WTC11 (cell line): Measurements from ENCODE around the gene SH3TC2.

Experiments
- CREB1 ChIP-seq: sonication (generic); formaldehyde crosslinking; IDR thresholded peaks from 2 replicates; pipeline ENCODE4 v1.8.0; 2023; ENCODE audit warnings: mild to moderate bottlenecking, missing genetic modification reagents
- FOXK1 ChIP-seq: sonication (generic); formaldehyde crosslinking; IDR thresholded peaks from 2 replicates; pipeline ENCODE4 v1.8.0; 2022; ENCODE audit warnings: mild to moderate bottlenecking, moderate library complexity, missing genetic modification reagents
- MXD4 ChIP-seq: fragments of 250-450 bp; sonication (Bioruptor Pico); IDR thresholded peaks from 2 replicates; pipeline ENCODE4 v1.8.0; 2021; ENCODE audit warnings: mild to moderate bottlenecking, moderate library complexity, borderline replicate concordance
- PRRX2 ChIP-seq: fragments of 250-450 bp; sonication (Bioruptor Pico); IDR thresholded peaks from 2 replicates; pipeline ENCODE4 v1.8.0; 2021; ENCODE audit warnings: mild to moderate bottlenecking
- RELA ChIP-seq: sonication (generic); formaldehyde crosslinking; IDR thresholded peaks from 2 replicates; pipeline ENCODE4 v1.8.1; 2022; ENCODE audit warnings: missing genetic modification reagents, mild to moderate bottlenecking, borderline replicate concordance
- SP1 ChIP-seq: sonication (generic); formaldehyde crosslinking; conservative IDR thresholded peaks from 2 replicates; pipeline ENCODE4 v1.8.1; 2022; ENCODE audit warnings: missing genetic modification reagents
- ZNF232 ChIP-seq: sonication (generic); formaldehyde crosslinking; IDR thresholded peaks from 2 replicates; pipeline ENCODE4 v1.8.0; 2022; ENCODE audit warnings: mild to moderate bottlenecking, missing genetic modification reagents
- ZNF423 ChIP-seq: fragments of 250-450 bp; sonication (Bioruptor Pico); IDR thresholded peaks from 2 replicates; pipeline ENCODE4 v2.1.2; 2022; ENCODE audit warnings: mild to moderate bottlenecking, moderate library complexity
- TF ChIP-seq, protein P1 (sequence below): fragments of 200-600 bp; IDR thresholded peaks from 2 replicates; pipeline ENCODE4 v1.8.0; 2022; ENCODE audit warnings: antibody characterized with exemption
- TF ChIP-seq, protein P2 (sequence below): sonication (generic); formaldehyde crosslinking; IDR thresholded peaks from 2 replicates; pipeline ENCODE4 v1.8.1; 2023; ENCODE audit warnings: mild to moderate bottlenecking, missing genetic modification reagents, borderline replicate concordance
- TF ChIP-seq, protein P3 (sequence below): sonication (generic); formaldehyde crosslinking; IDR thresholded peaks from 2 replicates; pipeline ENCODE4 v1.8.1; 2023; ENCODE audit warnings: mild to moderate bottlenecking, missing genetic modification reagents, moderate library complexity
- TF ChIP-seq, protein P4 (sequence below): sonication (generic); formaldehyde crosslinking; IDR thresholded peaks from 2 replicates; pipeline ENCODE4 v1.8.0; 2022; ENCODE audit warnings: mild to moderate bottlenecking, missing genetic modification reagents

DNA sequence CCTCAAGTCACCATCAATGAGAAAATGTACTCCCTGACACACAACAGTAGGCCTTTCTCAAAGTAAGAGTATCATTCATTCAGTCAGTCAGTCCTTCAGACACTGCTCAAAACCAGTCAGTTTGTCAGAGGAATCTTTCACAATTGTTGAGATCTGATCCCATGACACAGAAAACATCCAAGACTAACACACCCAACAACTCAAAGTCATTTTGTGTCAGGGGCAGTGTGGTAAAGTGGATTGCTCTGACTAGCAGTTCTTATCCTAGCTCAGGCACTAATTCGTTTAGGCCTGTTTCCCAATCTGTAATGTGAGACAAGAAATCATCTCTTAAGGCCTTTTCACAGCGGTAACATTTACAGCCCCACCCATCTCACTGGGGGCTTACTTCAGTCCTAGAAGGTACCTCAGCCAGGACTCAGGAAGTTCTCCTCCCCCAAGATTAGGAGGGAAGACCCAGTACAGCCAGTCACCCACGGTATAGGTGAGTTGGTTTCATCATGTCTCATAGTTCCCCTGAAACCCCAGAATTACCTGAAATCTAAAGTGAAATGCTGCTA is 31.9 kb downstream of the SH3TC2 start:
- TF ChIP-seq, protein P1, sequence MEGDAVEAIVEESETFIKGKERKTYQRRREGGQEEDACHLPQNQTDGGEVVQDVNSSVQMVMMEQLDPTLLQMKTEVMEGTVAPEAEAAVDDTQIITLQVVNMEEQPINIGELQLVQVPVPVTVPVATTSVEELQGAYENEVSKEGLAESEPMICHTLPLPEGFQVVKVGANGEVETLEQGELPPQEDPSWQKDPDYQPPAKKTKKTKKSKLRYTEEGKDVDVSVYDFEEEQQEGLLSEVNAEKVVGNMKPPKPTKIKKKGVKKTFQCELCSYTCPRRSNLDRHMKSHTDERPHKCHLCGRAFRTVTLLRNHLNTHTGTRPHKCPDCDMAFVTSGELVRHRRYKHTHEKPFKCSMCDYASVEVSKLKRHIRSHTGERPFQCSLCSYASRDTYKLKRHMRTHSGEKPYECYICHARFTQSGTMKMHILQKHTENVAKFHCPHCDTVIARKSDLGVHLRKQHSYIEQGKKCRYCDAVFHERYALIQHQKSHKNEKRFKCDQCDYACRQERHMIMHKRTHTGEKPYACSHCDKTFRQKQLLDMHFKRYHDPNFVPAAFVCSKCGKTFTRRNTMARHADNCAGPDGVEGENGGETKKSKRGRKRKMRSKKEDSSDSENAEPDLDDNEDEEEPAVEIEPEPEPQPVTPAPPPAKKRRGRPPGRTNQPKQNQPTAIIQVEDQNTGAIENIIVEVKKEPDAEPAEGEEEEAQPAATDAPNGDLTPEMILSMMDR = no peak
- TF ChIP-seq CREB1 (CRISPR knock-in tag) = no peak
- TF ChIP-seq ZNF423 (CRISPR knock-in tag) = no peak
- no peak for TF ChIP-seq PRRX2
- no peak for TF ChIP-seq FOXK1 (CRISPR knock-in tag)
- no peak for TF ChIP-seq RELA (CRISPR knock-in tag)
- no peak for TF ChIP-seq MXD4 (CRISPR knock-in tag)
- TF ChIP-seq, protein P2, sequence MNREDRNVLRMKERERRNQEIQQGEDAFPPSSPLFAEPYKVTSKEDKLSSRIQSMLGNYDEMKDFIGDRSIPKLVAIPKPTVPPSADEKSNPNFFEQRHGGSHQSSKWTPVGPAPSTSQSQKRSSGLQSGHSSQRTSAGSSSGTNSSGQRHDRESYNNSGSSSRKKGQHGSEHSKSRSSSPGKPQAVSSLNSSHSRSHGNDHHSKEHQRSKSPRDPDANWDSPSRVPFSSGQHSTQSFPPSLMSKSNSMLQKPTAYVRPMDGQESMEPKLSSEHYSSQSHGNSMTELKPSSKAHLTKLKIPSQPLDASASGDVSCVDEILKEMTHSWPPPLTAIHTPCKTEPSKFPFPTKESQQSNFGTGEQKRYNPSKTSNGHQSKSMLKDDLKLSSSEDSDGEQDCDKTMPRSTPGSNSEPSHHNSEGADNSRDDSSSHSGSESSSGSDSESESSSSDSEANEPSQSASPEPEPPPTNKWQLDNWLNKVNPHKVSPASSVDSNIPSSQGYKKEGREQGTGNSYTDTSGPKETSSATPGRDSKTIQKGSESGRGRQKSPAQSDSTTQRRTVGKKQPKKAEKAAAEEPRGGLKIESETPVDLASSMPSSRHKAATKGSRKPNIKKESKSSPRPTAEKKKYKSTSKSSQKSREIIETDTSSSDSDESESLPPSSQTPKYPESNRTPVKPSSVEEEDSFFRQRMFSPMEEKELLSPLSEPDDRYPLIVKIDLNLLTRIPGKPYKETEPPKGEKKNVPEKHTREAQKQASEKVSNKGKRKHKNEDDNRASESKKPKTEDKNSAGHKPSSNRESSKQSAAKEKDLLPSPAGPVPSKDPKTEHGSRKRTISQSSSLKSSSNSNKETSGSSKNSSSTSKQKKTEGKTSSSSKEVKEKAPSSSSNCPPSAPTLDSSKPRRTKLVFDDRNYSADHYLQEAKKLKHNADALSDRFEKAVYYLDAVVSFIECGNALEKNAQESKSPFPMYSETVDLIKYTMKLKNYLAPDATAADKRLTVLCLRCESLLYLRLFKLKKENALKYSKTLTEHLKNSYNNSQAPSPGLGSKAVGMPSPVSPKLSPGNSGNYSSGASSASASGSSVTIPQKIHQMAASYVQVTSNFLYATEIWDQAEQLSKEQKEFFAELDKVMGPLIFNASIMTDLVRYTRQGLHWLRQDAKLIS (CRISPR knock-in tag) = no peak
- no peak for TF ChIP-seq SP1 (CRISPR knock-in tag)
- no peak for TF ChIP-seq ZNF232 (CRISPR knock-in tag)
- TF ChIP-seq, protein P3, sequence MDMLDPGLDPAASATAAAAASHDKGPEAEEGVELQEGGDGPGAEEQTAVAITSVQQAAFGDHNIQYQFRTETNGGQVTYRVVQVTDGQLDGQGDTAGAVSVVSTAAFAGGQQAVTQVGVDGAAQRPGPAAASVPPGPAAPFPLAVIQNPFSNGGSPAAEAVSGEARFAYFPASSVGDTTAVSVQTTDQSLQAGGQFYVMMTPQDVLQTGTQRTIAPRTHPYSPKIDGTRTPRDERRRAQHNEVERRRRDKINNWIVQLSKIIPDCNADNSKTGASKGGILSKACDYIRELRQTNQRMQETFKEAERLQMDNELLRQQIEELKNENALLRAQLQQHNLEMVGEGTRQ (CRISPR knock-in tag) = no peak
- TF ChIP-seq, protein P4, sequence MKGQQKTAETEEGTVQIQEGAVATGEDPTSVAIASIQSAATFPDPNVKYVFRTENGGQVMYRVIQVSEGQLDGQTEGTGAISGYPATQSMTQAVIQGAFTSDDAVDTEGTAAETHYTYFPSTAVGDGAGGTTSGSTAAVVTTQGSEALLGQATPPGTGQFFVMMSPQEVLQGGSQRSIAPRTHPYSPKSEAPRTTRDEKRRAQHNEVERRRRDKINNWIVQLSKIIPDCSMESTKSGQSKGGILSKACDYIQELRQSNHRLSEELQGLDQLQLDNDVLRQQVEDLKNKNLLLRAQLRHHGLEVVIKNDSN = no peak
